Common myeloid progenitor, CD34-positive (primary cell): Measurements from ENCODE around the gene CYB5D1.

ENCODE experiments used
- CTCF ChIA-PET: fragments of 350-600 bp; sonication (Branson Sonifier 250); formaldehyde crosslinking; loops from one replicate; lab custom pipeline; 2021; ENCODE audit warnings: antibody characterized with exemption; lab: Charles Lee
- POLR2A ChIA-PET: fragments of 350-600 bp; sonication (Branson Sonifier 250); formaldehyde crosslinking; loops from one replicate; lab custom pipeline; 2021; ENCODE audit warnings: antibody characterized with exemption; lab: Charles Lee
- DNase-seq, 3 donors: peaks; one replicate each; pipeline versions ENCODE4 v3.0.0 to v3.0.0-alpha.2; 2013
- H3K27ac ChIP-seq, 2 experiments: 1 replicate in 1 of 2; 2 replicates in 1 of 2; pipeline ENCODE4 v1.7.0; 2013; ENCODE audit warnings: inconsistent platforms in 2 of 2, low read length in 2 of 2, mild to moderate bottlenecking in 2 of 2, low read depth in 1 of 2, moderate library complexity in 1 of 2; ENCODE audit not compliant: severe bottlenecking in 2 of 2, insufficient read depth in 1 of 2, poor library complexity in 1 of 2
- H3K27me3 ChIP-seq, 5 experiments: replicated peaks in 2 of 5; 1 replicate in 3 of 5; 2 replicates in 2 of 5; pipeline versions ENCODE4 v1.6.1 to v1.7.0; 2013; ENCODE audit warnings: low read length in 4 of 5, mild to moderate bottlenecking in 2 of 5, moderate library complexity in 2 of 5, inconsistent platforms in 1 of 5; ENCODE audit not compliant: insufficient read depth in 5 of 5, control insufficient read depth in 4 of 5
- H3K36me3 ChIP-seq, 4 experiments: 1 replicate in 2 of 4; 2 replicates in 2 of 4; pipeline versions ENCODE4 v1.6.1 to v1.7.0; 2013; ENCODE audit warnings: low read length in 3 of 4, control low read depth in 1 of 4, mild to moderate bottlenecking in 1 of 4; ENCODE audit not compliant: control insufficient read depth in 4 of 4, insufficient read depth in 4 of 4
- H3K4me1 ChIP-seq, 4 experiments: 1 replicate in 3 of 4; 2 replicates in 1 of 4; pipeline versions ENCODE4 v1.6.1 to v1.7.1; 2013; ENCODE audit warnings: low read length in 3 of 4, mild to moderate bottlenecking in 3 of 4, control low read depth in 1 of 4, inconsistent platforms in 1 of 4, moderate library complexity in 1 of 4; ENCODE audit not compliant: control insufficient read depth in 4 of 4, insufficient read depth in 4 of 4; ENCODE audit errors: control extremely low read depth in 1 of 4
- H3K4me3 ChIP-seq, 7 experiments: 1 replicate in 4 of 7; 2 replicates in 3 of 7; pipeline versions ENCODE4 v1.5.1 to v1.7.0; 2013; ENCODE audit warnings: mild to moderate bottlenecking in 7 of 7, low read length in 6 of 7, moderate library complexity in 6 of 7, inconsistent platforms in 2 of 7, low read depth in 2 of 7, control low read depth in 1 of 7; ENCODE audit not compliant: insufficient read depth in 4 of 7, control insufficient read depth in 1 of 7; ENCODE audit errors: extremely low read depth in 1 of 7
- H3K9me3 ChIP-seq, 5 experiments: 1 replicate in 4 of 5; 2 replicates in 1 of 5; pipeline versions ENCODE4 v1.6.1 to v1.7.1; 2013; ENCODE audit warnings: low read length in 4 of 5, mild to moderate bottlenecking in 2 of 5, inconsistent platforms in 1 of 5, low read depth in 1 of 5, moderate library complexity in 1 of 5; ENCODE audit not compliant: control insufficient read depth in 4 of 5, insufficient read depth in 2 of 5; ENCODE audit errors: control extremely low read depth in 1 of 5
- WGBS: methylation state at CpG from one replicate; pipeline ENCODE4 v1.1.5; 2013; ENCODE audit not compliant: insufficient coverage; 5-methylcytosine and 5-hydroxymethylcytosine counted together

CYB5D1 gene

DNA sequence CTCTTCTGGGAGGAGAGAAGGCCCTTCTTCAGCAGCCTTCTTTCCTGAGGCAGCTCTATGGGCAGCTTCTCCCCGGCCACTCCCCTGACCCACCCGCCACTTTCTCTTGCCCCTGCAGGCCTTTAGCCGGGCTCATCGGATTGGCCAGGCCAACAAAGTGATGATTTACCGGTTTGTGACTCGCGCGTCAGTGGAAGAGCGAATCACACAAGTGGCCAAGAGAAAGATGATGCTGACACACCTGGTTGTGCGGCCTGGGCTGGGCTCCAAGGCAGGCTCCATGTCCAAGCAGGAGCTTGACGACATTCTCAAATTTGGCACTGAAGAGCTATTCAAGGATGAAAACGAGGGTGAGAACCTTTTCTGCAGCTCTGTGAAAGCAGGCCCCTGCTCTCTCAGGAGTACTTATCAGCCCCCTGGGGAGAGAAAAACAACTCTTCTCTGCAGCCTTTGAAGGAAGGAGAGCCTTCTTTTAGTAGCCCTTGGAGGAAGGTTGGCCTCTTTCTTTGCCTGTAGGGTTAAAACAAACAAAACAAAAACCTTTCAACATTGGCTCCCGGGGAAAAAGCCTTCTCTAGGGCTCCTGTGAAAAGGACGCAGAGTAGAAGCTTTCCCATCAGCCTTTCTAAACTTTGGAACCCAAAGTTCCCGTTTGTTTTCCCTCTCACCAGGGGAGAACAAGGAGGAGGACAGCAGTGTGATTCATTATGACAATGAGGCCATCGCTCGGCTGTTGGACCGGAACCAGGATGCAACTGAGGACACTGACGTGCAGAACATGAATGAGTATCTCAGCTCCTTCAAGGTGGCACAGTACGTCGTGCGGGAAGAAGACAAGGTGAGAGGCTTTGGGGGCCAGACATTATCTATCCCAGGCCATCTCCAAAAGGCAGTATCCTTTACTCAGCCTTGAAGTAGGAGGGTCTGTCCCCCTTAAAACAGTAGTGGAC lies 45.6 kb downstream of the CYB5D1 start:
- Histone ChIP-seq H3K9me3 (no peaks in the 10 kb centered on the region), H3K27ac (no peak overlapping the region), H3K4me1 (no peaks in the 10 kb centered on the region), H3K36me3 (peaks cover 19 to 98% (median 87%) of the 10 kb centered on the region in 4 experiments), H3K27me3 (no peaks in the 10 kb centered on the region), H3K4me3 (no peak overlapping the region)
- ChIA-PET CTCF (interaction anchor here (0.7 to 15.0 kb wide), 5 partner anchors 10 to 160 kb away, joined by 3 to 316 read pairs (median 4); no protein-coding TSS in a partner anchor), POLR2A (no interaction called here)
- DNase-seq, result no peak
- WGBS, result 99% methylated on average over 20 of the region's 22 CpGs

DNA sequence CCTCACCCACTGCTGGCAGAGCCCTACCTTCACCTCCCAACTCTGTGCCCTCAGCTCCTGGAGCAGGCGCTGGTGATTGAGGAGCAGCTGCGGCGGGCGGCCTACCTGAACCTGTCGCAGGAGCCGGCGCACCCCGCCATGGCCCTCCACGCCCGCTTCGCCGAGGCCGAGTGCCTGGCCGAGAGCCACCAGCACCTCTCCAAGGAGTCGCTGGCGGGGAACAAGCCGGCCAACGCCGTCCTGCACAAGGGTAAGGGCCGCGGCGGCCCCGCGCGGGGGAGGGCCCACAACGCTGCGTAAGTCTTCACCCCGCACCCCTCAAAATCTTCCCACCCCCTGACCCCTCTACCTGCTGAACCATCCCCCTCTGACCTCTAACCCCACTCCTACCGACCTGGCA lies 51.3 kb downstream of the CYB5D1 start:
- H3K27ac ChIP-seq, result no peak overlapping the region
- 98% methylated on average over 18 of the region's 29 CpGs for WGBS
- no peak overlapping the region for H3K4me3 ChIP-seq
- DNase-seq, result no peak
- H3K36me3 ChIP-seq, result peaks cover 8 to 87% (median 74%) of the 10 kb centered on the region in 4 experiments
- peaks cover 0 to 16% (median 3%) of the 10 kb centered on the region in 4 experiments for H3K4me1 ChIP-seq
- CTCF ChIA-PET, result interaction anchor here (4.6 to 15.0 kb wide), 2 partner anchors 12 to 44 kb away, joined by 17 to 316 read pairs; no protein-coding TSS in a partner anchor
- POLR2A ChIA-PET, result interaction anchor here (0.6 kb wide), 1 partner anchor 49 kb away, joined by 3 read pairs; no protein-coding TSS in a partner anchor
- H3K9me3 ChIP-seq, result no peaks in the 10 kb centered on the region
- H3K27me3 ChIP-seq, result no peaks in the 10 kb centered on the region

DNA sequence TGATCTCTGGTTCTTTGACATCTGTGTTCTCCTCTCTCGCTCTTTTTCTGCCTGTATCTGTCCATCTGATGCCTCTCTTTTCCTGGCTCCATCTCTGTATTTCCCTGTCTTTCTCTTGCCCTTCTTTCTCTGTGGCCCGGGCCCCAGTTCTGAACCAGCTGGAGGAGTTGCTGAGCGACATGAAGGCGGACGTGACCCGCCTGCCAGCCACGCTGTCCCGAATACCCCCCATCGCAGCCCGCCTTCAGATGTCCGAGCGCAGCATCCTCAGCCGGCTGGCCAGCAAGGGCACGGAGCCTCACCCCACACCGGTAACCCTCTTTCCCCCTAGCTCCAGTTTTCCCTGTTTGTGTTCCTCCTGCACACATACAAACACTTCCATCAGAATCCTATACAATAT lies 52.5 kb downstream of the CYB5D1 start:
- 98% methylated on average over 15 of the region's 15 CpGs for WGBS
- POLR2A ChIA-PET, result interaction anchor here (0.6 kb wide), 2 partner anchors 325 to 383 kb away, joined by 3 read pairs; no protein-coding TSS in a partner anchor

DNA sequence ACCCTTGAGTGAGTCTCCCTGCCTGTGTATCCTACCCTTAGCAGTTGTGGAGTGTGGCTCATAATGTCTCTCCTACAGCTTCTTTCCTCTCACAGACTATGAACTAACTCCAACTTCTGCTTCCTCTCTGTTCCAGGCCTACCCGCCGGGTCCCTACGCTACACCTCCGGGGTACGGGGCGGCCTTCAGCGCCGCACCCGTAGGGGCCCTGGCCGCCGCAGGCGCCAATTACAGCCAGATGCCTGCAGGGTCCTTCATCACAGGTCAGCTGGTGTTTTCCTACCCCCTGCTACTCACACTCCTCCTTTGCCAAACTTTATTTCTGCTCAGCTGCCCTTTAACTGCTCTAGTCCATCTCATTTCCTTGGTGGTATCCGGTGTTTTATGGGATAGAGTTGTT lies 52.9 kb downstream of the CYB5D1 start:
- H3K27me3 ChIP-seq, result no peaks in the 10 kb centered on the region
- H3K9me3 ChIP-seq, result no peaks in the 10 kb centered on the region
- ChIA-PET POLR2A (interaction anchor here (0.6 kb wide), 2 partner anchors 325 to 383 kb away, joined by 3 read pairs; no protein-coding TSS in a partner anchor), CTCF (interaction anchor here (1.0 to 15.5 kb wide), 5 partner anchors 12 to 146 kb away, joined by 3 to 209 read pairs (median 31); no protein-coding TSS in a partner anchor)
- peaks cover 2 to 71% (median 59%) of the 10 kb centered on the region in 4 experiments for H3K36me3 ChIP-seq
- H3K4me3 ChIP-seq, result no peak overlapping the region
- peaks cover 0 to 27% (median 14%) of the 10 kb centered on the region in 4 experiments for H3K4me1 ChIP-seq
- H3K27ac ChIP-seq, result no peak overlapping the region
- WGBS, result over 99% methylated on average over 12 of the region's 13 CpGs
- DNase-seq, result no peak

More for the DNA sequence above, 52.5 kb downstream of the CYB5D1 start:
- no peaks in the 10 kb centered on the region for H3K9me3 ChIP-seq
- peaks cover 0 to 23% (median 9%) of the 10 kb centered on the region in 4 experiments for H3K4me1 ChIP-seq
- H3K27me3 ChIP-seq, result no peaks in the 10 kb centered on the region
- CTCF ChIA-PET, result interaction anchor here (1.0 to 15.5 kb wide), 5 partner anchors 12 to 147 kb away, joined by 3 to 209 read pairs (median 31); no protein-coding TSS in a partner anchor
- H3K27ac ChIP-seq, result no peak overlapping the region
- peaks cover 2 to 75% (median 62%) of the 10 kb centered on the region in 4 experiments for H3K36me3 ChIP-seq
- no peak for DNase-seq
- no peak overlapping the region for H3K4me3 ChIP-seq

GRCh38 chr17:7911116-7911515 lies 53.3 kb downstream of the CYB5D1 start:
- Histone ChIP-seq H3K4me1 (peaks cover 0 to 27% (median 16%) of the 10 kb centered on the region in 4 experiments), H3K9me3 (no peaks in the 10 kb centered on the region), H3K36me3 (peaks cover 2 to 67% (median 55%) of the 10 kb centered on the region in 4 experiments), H3K27me3 (no peaks in the 10 kb centered on the region), H3K27ac (no peak overlapping the region), H3K4me3 (no peak overlapping the region)
- ChIA-PET POLR2A (interaction anchor here (0.6 to 1.8 kb wide), 2 partner anchors 130 to 325 kb away, joined by 3 to 7 read pairs; no protein-coding TSS in a partner anchor), CTCF (interaction anchor here (1.0 to 15.5 kb wide), 7 partner anchors 13 to 205 kb away, joined by 3 to 209 read pairs (median 13); partner anchors contain the start of gene CNTROB)
- WGBS, result 87% methylated on average over 7 of the region's 9 CpGs
- no peak for DNase-seq
